CD4-positive, alpha-beta T cell treated with Interleukin-2 at 100 ng/mL for 4 hours (primary cell): ENCODE data around the gene ZBTB11.
"Not testable (repeated sequence)": the region's sequence is repeated elsewhere in the genome, so short reads cannot be mapped to it uniquely, and the experiment has no call there.

Source experiments
- DNase-seq: peaks from one replicate; pipeline ENCODE4 v3.0.0-alpha.2; 2020; ENCODE audit warnings: low spot score

The ZBTB11 gene

GRCh38 chr3:101618726-101619125, 58.2 kb downstream of the ZBTB11 start:
- DNase-seq: no peak

DNA sequence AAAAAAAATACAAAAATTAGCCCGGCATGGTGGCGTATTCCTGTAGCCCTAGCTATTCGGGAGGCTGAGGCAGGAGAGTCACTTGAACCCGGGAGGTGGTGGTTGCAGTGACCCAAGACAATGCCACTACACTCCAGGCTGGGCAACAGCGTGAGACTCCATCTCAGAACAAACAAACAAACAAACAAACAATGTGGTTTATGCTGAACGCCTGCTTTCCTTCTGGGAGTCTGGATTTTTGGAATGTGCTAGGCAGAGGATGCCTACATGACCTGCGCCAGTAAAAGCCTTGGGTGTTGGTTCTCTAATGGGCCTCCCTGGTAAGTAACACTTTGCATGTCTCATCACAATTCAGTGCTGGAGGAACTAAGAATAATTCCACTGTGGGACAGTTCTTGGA, 59.5 kb downstream of the ZBTB11 start:
- DNase-seq: no peak

DNA sequence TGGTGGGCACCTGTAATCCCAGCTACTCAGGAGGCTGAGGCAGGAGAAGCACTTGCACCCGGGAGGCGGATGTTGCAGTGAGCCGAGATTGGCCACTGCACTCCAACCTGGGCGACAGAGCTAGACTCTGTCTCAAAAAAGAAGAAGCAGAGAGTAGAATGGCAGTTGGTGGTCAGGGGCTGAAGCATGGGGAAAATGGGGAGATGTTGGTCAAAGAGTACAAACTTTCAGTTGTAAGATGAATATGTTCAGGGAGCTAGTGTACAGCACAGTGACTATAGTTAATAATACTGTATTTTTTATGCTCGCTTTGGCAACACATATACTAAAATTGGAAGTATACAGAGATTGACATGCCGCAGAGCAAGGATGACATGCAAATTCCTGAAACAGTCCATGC, 61.4 kb downstream of the ZBTB11 start:
- no peak for DNase-seq

GRCh38 chr3:101613014-101613413, 63.9 kb downstream of the ZBTB11 start:
- not testable (repeated sequence) for DNase-seq

- no peak for DNase-seq
Observed at GRCh38 chr3:101611023-101611422, 65.9 kb downstream of the ZBTB11 start.

DNA sequence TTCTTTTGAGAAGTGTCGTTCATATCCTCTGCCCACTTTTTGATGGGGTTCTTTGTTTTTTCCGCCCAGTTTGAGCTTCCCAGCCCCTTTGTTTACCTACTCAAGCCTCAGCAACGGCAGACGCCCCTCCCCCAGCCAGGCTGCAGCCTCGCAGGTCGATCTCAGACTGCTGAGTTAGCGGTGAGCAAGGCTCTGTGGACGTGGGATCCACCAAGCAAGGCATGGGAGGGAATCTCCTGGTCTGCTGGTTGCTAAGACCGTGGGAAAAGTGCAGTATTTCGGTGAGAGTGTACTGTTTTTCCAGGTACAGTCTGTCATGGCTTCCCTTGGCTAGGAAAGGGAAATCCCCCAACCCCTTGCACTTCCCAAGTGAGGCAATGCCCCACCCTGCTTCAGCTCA, 71.5 kb downstream of the ZBTB11 start:
- DNase-seq: not testable (repeated sequence)

GRCh38 chr3:101603184-101603583, 73.7 kb downstream of the ZBTB11 start:
- DNase-seq: no peak

GRCh38 chr3:101602731-101603130, 74.2 kb downstream of the ZBTB11 start:
- DNase-seq: no peak
